IPS-11a (cell line): ENCODE measurements around the gene RPS6KB2.
A peak's percentile ranks its signal among the peaks of the same experiment; 100 is the strongest.

Experiments used
- H3K4me3 ChIP-seq: one replicate; pipeline ENCODE4 v1.5.1; 2013; ENCODE audit warnings: low read depth, low read length, control low read depth

The RPS6KB2 gene

GRCh38 chr11:67441098-67441563 is 12.8 kb downstream of the RPS6KB2 start:
- no peak overlapping the region for H3K4me3 ChIP-seq

- no peak overlapping the region for H3K4me3 ChIP-seq
Measured at GRCh38 chr11:67441731-67442351, 13.5 kb downstream of the RPS6KB2 start.

- H3K4me3 ChIP-seq = peak overlapping the region; percentile 63
Measured at GRCh38 chr11:67442504-67443404, 14.5 kb downstream of the RPS6KB2 start.

- no peak overlapping the region for H3K4me3 ChIP-seq
Measured at GRCh38 chr11:67445515-67445914, 17.2 kb downstream of the RPS6KB2 start.

GRCh38 chr11:67448220-67448609 is 19.9 kb downstream of the RPS6KB2 start:
- H3K4me3 ChIP-seq = no peak overlapping the region

GRCh38 chr11:67449116-67449844 is 21.0 kb downstream of the RPS6KB2 start:
- H3K4me3 ChIP-seq = no peak overlapping the region

- H3K4me3 ChIP-seq = no peak overlapping the region
Measured at GRCh38 chr11:67450796-67451657, 22.7 kb downstream of the RPS6KB2 start.

- no peak overlapping the region for H3K4me3 ChIP-seq
Measured at GRCh38 chr11:67451658-67451976, 23.3 kb downstream of the RPS6KB2 start.

GRCh38 chr11:67452141-67452952 is 24.1 kb downstream of the RPS6KB2 start, which contains the start of gene GPR152:
Gene GPR152 (minus strand): TSS chr11:67452729. CDS start chr11:67452724, 5 bp downstream.
- H3K4me3 ChIP-seq = no peak within 1 kb of the TSS

- H3K4me3 ChIP-seq = no peak overlapping the region
Measured at GRCh38 chr11:67453816-67454732, 25.8 kb downstream of the RPS6KB2 start.

GRCh38 chr11:67455054-67455453 is 26.8 kb downstream of the RPS6KB2 start, which contains the start of gene CABP4:
Gene CABP4 (plus strand): TSS chr11:67455354. CDS start chr11:67455424, 70 bp downstream.
- H3K4me3 ChIP-seq = no peak within 1 kb of the TSS

- no peak overlapping the region for H3K4me3 ChIP-seq
Measured at GRCh38 chr11:67456068-67456705, 27.9 kb downstream of the RPS6KB2 start.

- no peak overlapping the region for H3K4me3 ChIP-seq
Measured at GRCh38 chr11:67457453-67457852, 29.2 kb downstream of the RPS6KB2 start.

GRCh38 chr11:67458266-67458665 is 30.0 kb downstream of the RPS6KB2 start:
- no peak overlapping the region for H3K4me3 ChIP-seq

- H3K4me3 ChIP-seq = no peak overlapping the region
Measured at GRCh38 chr11:67463186-67463585, 34.9 kb downstream of the RPS6KB2 start.

- no peak overlapping the region for H3K4me3 ChIP-seq
Measured at GRCh38 chr11:67463680-67464410, 35.6 kb downstream of the RPS6KB2 start.

GRCh38 chr11:67464411-67465188 is 36.3 kb downstream of the RPS6KB2 start:
- H3K4me3 ChIP-seq = peak overlapping the region; percentile 77
